ENCODE results near the gene MYO5A.

DNA sequence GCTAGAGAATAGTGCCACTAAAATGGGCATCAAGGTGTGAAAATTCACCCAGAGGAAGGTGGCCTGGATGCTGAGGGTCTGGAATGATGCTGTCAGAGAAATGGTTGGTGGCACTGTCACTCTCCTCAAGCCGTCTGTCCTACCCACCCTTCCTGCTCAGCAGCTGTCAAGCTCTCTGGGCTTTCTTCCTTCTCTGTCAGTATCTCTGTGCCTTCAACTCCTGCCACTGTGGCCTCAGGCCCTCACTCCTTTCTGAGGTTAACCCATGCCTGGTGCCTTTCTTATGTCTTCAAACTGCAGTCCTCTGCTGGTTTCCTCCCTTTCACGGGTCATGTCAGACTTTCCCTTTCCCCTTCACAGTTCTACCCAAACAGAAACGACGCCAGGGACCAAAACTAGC, 237.5 kb downstream of the MYO5A start:
- TF ChIP-seq, protein P1, sequence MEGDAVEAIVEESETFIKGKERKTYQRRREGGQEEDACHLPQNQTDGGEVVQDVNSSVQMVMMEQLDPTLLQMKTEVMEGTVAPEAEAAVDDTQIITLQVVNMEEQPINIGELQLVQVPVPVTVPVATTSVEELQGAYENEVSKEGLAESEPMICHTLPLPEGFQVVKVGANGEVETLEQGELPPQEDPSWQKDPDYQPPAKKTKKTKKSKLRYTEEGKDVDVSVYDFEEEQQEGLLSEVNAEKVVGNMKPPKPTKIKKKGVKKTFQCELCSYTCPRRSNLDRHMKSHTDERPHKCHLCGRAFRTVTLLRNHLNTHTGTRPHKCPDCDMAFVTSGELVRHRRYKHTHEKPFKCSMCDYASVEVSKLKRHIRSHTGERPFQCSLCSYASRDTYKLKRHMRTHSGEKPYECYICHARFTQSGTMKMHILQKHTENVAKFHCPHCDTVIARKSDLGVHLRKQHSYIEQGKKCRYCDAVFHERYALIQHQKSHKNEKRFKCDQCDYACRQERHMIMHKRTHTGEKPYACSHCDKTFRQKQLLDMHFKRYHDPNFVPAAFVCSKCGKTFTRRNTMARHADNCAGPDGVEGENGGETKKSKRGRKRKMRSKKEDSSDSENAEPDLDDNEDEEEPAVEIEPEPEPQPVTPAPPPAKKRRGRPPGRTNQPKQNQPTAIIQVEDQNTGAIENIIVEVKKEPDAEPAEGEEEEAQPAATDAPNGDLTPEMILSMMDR (IDR thresholded peaks at IDR 0.05; ENCODE audit: insufficient read depth, low read length, poor library complexity, severe bottlenecking), result no peak
- TF ChIP-seq EZH2phosphoT487 (conservative IDR thresholded peaks at IDR 0.05; ENCODE audit: low read length), result no peak

All from SU-DHL-6 (cell line).